NCI-H748 treated with DMSO at 0.1 percent for 48 hours (cell line): ENCODE results near the gene TMEM178B.
"Not testable (repeated sequence)": the region's sequence is repeated elsewhere in the genome, so short reads cannot be mapped to it uniquely, and the experiment has no call there.

Source experiments
- DNase-seq: peaks from one replicate; lab custom pipeline; 2025; lab: John Stamatoyannopoulos, UW

TMEM178B gene

GRCh38 chr7:141389140-141389796, 315.4 kb downstream of the TMEM178B start:
- no peak for DNase-seq

GRCh38 chr7:141390339-141390738, 316.5 kb downstream of the TMEM178B start:
- DNase-seq: no peak

GRCh38 chr7:141393056-141393455, 319.2 kb downstream of the TMEM178B start:
- DNase-seq: no peak

DNA sequence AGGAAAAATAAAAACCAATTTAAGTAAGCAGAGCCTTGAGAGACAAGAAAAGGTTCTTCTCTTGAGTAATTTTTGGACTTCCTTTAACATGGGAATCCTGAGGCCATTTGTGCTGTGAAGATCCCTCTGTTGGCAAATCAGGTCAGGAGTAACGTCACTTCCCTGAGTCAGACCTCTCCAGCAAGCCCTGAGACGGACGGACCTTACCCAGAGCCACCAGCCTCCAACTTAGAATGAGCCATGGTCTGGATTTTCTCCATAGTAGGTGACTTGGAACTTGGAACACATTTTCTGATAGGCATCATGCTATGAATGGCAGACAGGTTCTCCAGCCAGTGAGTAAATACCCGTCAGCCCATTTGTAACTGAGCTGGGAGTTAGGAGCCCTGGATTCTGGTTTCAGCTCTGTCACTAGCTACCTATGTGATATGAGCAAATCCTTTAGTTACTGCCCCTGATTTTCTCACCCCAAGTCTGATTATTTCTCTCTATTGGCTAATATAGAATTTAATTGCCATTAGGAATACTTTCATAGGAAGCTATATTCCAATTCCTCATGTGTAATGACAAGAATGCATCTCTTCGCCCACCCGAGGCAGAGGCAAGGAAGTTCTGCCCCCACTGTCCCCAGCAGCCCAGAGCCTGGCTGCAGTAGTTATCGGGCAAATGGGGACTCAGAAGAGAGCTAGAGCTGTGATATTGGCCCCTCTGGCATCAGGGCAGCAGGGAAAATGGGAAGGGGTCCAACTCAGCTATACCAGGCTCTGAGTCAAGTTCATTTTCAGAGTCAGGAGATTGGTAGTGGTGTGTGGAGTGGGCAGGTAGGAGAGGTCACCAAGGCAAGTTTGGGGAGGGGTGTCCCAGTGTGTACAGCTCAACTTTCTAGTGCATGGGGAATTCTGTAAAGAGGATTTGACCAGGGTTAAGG, 323.6 kb downstream of the TMEM178B start:
- DNase-seq: no peak

GRCh38 chr7:141400356-141400755, 326.5 kb downstream of the TMEM178B start:
- DNase-seq: no peak

DNA sequence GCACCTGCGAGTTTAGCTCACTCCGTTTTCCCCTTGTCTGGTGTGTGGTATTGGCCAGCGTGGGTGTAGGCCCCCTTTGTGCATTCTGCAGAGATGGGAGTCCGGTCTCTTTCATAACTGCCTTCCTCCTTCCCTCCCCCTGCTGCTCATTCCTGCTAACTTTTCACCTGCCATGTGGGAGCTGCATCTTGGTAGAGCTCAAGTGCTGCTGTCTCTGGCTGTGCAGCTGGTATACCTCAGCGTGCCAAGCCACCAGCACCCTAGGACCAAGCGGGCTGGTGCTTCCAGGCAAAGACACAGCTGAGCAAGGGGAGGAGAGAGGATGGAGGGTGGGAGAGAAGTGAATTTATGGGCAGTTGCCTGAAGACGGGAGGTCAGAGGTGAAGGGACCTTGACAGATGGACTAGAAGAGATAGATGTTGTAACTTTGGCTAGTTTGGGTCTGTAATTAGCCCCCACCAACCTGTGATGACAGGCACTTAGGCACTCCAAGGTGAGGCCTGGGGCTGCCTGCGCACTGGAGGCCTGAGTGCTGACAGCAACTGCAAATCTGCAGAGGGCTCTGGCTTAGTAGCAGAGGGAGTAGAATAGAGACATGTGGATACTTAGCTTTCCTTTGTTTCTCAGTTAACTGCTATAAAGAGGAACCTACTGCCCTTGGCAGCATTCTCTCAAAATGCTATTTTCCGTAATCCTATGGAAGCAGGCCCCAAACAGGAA, 328.6 kb downstream of the TMEM178B start:
- DNase-seq: no peak

DNA sequence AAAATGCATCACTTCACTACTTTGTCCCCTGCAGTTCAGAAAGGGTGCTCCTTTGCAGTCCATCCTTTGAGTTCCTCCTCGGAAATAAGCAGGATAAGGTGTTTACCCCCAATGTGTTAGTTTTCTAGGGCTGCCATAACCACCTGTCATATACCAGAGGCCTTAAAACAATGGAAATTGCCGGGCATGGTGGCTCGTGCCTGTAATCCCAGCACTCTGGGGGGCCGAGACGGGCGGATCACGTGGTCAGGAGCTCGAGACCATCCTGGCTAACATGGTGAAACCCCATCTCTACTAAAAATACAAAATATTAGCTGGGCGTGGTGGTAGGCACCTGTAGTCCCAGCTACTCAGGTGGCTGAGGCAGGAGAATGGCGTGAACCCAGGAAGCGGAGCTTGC, 330.0 kb downstream of the TMEM178B start:
- not testable (repeated sequence) for DNase-seq

- DNase-seq: no peak
Measured at GRCh38 chr7:141406347-141406746, 332.5 kb downstream of the TMEM178B start.

- DNase-seq: no peak
Measured at GRCh38 chr7:141407893-141408292, 334.0 kb downstream of the TMEM178B start.

DNA sequence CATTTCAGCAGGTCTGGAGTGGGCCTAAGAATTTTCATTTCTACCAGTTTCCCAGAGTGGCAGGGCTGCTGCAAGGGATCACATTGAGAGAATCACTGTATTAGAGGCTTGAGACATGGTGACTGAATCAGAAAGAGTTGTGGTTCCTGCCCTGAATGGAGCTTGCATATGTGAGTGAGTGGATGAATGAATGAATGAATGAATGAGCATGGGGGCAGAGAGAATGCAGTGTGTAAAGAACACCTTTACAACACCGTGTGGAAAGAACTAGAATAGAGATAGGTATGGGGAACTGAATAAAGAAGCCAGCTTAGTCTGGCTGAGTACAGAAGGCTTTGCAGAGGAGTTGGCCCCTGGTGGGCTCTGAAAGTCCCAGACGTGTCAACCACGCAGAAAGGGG, 334.6 kb downstream of the TMEM178B start:
- no peak for DNase-seq

- DNase-seq: no peak
Measured at GRCh38 chr7:141409219-141409618, 335.4 kb downstream of the TMEM178B start.

GRCh38 chr7:141409801-141410329, 336.0 kb downstream of the TMEM178B start:
- no peak for DNase-seq

GRCh38 chr7:141410353-141411000, 336.6 kb downstream of the TMEM178B start:
- no peak for DNase-seq

DNA sequence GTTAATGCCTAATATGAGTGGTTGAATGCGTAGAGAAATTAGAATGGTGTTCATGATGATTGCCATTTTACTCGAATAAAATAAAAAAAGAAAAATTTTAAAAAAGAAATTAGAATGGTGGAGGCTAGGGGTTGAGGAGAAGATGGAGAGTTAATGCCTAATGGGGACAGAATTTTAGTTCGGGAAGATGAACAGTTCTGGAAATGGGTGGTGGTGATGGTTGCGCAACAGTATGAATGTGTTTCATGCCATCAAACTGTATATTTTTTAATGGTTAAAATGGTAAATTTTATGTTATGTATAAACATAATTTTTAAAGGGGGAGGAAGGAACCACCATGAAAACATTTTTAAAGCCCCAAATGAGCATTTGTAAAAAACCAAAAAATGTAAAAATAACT, 337.3 kb downstream of the TMEM178B start:
- DNase-seq: no peak

DNA sequence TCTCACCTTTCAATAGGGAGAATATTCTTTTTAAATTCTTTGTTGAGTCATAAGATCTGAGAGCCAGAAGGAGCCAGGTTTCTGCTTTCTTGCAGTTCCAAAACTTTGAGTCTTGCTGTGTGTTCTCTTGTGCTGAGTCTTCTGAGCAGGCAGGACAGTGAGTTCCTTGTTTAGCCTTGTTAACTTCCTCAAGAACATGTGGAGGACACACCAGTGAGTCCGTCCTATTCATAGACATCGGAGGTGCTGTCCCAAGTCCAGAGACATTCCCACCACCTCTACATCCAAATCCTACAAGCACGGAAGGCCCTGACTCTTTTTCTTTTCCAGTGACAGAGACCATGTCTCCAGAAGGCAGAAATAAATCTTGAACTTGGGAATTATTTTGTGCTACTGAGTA, 342.1 kb downstream of the TMEM178B start:
- no peak for DNase-seq

DNA sequence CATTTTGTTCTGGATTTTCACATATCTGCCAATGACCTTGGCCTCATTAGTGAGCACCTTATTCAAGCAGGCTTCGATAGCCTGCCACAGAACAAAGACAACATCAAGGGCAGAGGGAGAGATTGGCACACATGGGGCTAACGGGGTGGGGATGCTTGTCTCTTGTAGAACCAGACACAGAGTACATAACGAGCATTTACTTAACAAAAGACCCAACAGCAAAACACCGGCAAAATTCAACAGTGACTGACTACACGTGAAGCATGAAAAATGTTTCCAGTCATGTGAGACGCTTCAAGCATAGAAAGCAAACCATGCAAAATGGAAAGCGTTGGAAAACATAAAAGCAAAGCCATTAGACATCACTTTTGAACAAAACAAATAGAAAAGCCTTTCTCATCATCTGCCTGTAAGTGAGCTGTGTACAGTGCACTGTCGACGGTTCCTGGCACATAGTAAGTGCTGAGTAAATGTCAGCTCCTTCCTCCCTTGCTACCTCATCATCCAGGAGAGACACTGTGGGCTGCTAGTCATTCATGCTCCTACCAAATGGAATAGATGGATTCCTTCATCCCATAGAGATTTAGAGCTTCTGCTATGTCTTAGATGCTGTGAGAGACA, 342.9 kb downstream of the TMEM178B start:
- DNase-seq: peak; percentile 44

DNA sequence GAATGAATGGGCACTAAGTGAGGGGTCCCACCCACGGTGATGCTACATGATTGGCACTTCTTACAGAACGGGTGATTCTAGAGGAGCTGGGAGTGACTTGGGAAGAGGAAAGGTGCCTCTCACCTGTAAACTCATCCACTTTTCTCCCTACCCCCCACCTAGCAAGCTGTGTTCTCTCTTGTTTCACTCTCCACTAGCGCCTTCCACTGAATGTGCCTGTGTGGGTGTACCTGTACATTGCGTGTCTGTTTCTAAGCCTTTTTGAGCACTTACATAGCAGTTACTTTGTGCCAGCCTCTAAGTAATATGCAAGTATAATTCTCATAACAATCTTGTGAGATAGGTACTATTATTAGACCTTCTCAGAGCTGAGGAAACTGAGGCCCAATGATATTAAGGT, 343.6 kb downstream of the TMEM178B start:
- no peak for DNase-seq

DNA sequence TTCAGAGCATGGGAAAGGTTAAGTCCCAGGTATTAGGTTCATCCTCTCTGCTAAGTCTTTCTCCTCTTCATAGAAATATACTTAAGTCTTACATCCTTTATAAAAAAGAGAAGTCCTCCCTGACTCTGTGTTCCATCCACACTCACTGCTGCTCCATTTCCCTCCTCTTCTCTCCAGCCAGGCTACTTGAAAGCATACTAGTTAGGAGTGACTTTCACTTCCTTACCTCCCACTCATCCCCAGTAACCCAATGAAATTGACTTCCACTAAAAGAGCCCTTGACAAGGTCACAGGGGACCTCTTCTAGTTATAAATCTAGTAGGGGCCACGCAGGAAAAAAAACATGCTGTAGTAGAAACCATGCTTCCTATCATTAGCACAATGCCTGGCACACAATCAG, 344.2 kb downstream of the TMEM178B start:
- DNase-seq: no peak

DNA sequence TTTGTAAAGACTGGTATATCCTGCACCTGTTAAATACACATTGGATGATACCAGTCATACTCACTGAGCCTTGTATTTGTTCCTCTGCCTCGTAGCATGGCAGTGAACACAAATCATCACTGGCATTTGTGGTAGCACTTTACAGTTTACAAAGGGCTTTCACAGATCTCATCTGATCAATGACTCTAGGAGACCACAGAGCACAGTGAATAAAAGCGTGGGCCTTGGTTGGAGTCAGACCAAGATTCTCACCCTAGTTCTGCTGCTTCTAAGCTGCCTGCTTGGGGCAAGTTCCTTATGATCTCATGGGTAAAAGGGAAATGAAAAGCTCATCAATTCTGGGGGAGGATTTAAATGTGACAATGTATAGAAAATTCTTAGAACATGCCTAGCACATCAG, 347.4 kb downstream of the TMEM178B start:
- no peak for DNase-seq

- no peak for DNase-seq
Measured at GRCh38 chr7:141427134-141427533, 353.3 kb downstream of the TMEM178B start.

GRCh38 chr7:141430455-141431139, 356.7 kb downstream of the TMEM178B start:
- DNase-seq: no peak
